Astrocyte (in vitro differentiated cells and primary cell): ENCODE measurements around the gene BHLHE23.

Experiments
- EZH2 ChIP-seq: IDR thresholded peaks from 2 replicates; pipeline ENCODE4 v1.6.1; 2012; ENCODE audit warnings: mild to moderate bottlenecking, low read length, inconsistent platforms; ENCODE audit not compliant: insufficient read depth
- TF ChIP-seq, protein P1 (sequence below): IDR thresholded peaks from 2 replicates; pipeline ENCODE4 v1.5.1; 2011; ENCODE audit warnings: low read depth, mild to moderate bottlenecking, inconsistent platforms, low read length, moderate library complexity; ENCODE audit not compliant: insufficient read depth

DNA sequence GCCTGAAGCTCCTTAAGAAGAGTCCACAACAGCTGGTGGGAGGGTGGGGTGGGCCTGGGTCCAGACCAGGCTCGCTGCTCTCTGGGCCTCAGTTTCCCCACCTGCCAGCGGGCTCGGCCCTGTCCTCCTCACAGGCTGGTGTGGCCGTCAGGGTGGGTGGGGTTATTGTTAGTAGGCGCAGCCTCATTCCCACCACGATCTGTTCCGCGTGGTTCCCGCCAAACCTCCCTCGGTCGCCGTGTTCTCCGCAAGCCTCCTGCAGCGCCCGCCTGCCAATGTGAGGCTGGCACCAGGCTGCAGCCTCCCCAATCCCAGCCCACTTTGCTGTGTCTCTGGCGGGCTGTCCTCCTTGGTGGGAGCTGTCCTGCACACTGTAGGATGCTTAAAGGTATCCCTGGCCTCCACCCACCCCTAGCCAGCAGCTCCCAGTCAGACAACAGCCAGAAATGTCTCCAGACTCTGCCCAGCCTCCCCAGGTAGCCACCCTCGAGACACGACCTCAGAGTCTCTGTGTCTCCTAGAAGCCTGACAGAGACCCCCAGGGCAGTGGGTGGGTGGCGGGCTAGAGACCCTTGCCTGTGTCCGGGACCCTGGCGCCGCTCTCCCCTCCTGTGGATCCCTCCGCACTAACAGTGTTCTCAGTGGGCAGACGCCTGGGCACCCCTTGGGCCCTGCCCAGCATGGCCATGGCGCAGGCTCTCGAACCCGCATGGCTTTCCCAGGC lies 39.0 kb downstream of the BHLHE23 start:
- TF ChIP-seq, protein P1, sequence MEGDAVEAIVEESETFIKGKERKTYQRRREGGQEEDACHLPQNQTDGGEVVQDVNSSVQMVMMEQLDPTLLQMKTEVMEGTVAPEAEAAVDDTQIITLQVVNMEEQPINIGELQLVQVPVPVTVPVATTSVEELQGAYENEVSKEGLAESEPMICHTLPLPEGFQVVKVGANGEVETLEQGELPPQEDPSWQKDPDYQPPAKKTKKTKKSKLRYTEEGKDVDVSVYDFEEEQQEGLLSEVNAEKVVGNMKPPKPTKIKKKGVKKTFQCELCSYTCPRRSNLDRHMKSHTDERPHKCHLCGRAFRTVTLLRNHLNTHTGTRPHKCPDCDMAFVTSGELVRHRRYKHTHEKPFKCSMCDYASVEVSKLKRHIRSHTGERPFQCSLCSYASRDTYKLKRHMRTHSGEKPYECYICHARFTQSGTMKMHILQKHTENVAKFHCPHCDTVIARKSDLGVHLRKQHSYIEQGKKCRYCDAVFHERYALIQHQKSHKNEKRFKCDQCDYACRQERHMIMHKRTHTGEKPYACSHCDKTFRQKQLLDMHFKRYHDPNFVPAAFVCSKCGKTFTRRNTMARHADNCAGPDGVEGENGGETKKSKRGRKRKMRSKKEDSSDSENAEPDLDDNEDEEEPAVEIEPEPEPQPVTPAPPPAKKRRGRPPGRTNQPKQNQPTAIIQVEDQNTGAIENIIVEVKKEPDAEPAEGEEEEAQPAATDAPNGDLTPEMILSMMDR: no peak
- no peak for TF ChIP-seq EZH2
